NOMO-1 (cell line): ENCODE results near the gene PAM16.

Experiments used
- DNase-seq, 2 experiments: peaks; one replicate each; lab custom pipeline; 2025; ENCODE audit not compliant: unreplicated experiment in 2 of 2; lab: John Stamatoyannopoulos, UW

Gene PAM16

DNA sequence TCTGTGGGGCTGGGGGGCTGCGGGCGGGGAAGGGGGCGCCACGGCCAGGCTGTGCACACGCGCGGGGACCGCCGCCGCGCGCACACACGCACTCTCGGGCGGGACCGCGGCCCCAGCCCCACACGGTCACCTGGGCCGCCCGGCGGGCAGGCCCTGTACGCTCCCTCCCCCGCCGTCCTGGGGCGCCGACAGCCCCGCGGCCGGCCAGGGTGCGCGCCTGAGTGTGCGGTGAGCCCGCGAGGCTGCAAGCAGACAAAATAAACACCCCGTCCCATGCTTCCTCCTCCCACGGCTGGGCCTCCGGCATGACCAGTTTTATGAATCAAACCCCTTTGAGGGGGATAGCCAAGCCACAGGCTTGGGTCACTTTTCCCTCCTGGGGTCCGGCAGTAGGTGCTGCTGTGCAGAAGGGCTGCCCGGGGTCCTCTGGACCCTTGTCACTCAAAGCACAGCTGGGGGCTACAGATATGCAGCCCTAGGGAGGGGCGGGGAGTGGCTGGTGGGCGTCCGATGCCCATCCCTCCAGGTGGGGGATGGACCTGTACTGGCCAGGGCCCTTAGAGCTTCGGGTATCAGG lies 21.0 kb upstream of the PAM16 start:
- DNase-seq, result no peak

DNA sequence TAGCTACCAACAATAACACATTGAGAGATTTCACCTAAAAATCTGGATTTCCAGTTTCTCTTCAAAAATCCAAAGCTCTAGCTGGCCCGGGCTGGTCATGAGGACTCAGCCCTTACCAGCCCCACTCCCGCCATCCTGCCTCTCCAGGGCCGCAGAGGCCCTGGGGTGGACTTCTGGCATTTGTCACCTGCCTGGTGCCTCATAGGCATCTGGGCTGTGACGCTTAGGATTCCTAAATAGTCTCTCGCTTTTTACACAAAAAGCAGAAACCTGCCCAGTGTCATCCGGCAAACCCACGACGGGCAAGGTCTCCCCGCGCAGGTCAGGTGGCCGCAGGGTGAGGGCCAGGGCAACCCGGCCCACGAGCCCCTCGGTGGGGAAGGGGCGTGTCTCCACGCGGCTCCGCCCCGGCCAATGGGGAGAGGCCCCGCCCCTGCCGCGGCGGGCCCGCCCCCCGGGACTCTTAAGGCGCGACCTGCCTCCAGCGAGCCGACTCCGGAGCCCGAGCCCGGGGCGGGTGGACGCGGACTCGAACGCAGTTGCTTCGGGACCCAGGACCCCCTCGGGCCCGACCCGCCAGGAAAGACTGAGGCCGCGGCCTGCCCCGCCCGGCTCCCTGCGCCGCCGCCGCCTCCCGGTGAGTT lies 20.4 kb upstream of the PAM16 start, which contains the start of gene VASN:
VASN (plus strand) TSS at position 492 of the 644 bp plus-strand sequence. CDS start 9,030 bp downstream, outside the sequence.
- DNase-seq, result no peak

DNA sequence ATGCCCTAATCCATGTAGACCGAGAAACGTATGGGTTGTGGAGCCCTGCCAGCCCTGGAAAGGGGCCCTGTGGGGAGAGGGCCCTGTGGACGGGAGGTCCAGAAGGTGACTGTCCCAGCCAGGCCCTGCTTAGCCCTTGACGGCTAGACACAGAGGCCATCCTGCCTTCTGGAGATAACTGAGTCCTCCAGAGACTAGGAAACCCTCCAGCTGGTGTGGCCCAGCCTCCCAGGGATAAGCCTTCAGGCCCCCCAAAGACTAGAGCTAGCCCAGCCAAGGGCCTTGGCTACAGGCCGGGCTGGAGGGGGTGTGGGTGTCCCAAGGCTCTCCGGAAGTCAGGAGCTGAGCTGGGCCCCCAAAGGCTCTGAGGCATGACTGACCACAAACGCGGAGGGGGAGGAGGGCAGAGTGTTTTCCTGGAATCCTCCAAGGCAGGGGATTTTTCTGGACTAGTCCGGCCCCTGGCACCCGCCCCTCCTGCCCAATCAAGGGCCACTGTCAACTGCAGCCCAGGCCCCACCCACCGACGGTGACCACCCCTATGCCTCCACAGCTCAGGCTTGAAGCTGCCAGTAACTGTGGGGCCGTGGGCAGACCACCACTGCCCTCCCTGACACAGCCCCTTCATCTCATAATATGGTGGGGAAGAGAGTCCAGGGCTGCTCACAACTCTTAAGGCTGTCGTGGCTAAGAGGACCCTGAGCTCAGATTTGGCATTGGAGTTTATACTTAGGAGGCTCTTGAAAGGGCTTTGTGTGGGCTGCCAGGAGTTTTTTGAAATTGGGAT lies 19.6 kb upstream of the PAM16 start:
- no peak for DNase-seq

DNA sequence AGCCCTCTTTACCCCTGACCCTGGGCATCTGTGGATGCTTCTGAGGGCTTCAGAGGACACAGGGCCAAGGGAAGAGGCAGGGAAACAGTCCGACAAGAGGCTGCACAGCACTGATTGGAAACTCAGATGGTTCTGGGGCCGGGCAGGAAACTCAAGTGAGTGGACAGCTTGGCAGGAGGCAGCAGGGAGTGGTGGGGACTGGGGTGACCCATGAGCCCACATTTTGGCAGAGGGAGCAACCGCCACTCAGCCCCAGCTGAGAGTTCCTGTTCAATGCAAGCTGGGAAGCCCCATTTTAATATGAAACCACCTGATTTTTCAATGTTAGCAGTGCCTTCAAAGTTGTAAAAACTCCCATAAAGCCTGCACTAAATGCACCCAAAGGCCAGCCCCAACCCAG lies 19.0 kb upstream of the PAM16 start:
- no peak for DNase-seq

DNA sequence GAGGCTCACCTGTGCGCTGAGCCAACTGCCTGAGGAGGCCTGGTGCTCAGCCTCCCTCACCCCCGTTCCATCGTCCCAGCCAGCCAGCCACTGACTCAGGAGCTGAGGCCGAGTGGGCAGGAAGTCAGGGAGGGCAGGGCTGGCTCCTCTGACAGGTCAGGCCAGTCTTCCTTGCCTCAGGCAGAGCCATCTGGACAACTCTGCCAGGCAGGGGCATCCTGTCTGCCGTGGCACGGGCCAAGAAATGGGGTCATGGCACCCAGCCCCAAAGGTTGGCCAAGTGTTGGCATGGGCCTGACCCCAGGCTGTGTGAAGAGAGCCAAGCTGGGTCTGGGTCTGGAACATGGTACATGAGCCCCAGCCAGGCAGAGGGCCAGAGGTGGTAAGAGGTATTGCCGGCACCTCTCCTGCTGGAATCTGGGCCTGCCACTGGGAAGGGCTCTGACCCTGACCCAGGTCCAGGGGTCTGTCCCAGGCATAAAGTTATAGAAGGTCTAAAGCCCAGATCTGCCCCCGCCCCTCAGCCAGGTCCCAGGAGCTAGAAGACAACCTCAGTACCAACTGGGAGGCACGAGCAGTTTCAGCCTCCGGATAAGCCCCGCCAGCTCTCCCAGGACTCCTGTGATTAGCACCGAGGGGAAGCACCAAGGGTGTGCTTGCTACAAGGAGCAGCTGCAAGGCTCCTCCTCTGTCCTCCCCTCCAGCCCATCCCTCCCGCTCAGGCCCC lies 18.0 kb upstream of the PAM16 start:
- DNase-seq, result no peak

DNA sequence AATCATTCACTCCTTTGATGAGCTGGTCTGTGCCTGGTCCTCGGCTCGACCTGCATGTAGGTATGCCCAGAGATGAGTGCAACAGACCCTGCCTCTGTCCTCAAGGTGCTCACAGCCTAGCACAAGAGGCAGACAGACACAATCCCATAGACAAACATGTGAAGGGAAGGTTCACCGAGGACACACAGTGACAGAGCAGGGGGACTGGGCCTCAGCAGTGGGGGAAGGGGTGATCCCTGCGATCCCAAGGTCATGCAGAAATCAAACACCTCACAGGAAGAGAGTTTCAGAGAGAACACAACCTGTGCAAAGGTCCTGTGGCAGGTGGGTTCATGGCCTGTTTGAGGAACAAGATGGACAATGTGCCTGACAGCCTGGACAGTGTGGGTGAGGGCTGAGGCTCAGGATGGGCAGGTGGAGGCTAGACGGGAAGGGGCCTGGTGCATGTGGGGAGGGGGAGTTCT lies 16.3 kb upstream of the PAM16 start:
- no peak for DNase-seq

DNA sequence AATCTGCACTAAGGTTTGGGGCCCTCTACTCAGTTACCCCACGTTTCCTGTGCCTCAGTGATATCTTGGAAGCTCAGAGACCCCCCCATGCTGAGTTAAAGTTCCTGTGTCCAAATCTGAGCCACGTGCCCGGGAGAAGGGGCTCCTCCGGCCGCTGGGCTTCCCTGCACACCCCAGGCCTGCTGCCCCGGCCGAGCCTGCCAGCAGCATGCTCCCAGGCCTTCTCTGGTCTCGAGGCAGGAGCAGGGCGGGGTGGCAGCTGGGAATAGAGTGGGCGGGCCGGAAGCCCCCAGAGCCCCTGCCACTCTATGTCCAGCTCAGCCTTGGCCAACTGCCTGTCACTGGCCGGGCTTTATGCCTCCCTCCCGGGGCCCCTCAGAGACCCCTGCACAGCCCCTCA lies 14.9 kb upstream of the PAM16 start:
- DNase-seq, result no peak

DNA sequence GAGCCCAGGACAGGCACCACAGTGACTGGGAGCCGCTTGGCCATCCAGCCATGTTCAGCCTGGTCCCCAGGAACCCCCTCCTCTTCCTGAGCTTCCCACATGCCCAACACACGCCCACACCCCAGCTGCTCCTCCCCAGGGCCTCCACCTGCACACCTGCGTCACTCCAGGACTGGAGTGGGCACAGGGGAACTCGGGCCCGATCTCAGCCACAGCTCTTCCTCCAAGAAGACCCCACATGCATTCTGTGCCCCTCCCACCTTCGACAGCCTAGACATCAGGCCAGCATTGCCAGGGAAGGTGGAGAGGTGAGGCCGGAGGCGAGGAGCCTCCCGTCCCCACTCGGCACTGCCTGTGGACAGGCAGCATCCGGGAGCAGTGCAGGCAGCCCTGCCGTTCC lies 14.5 kb upstream of the PAM16 start:
- no peak for DNase-seq

DNA sequence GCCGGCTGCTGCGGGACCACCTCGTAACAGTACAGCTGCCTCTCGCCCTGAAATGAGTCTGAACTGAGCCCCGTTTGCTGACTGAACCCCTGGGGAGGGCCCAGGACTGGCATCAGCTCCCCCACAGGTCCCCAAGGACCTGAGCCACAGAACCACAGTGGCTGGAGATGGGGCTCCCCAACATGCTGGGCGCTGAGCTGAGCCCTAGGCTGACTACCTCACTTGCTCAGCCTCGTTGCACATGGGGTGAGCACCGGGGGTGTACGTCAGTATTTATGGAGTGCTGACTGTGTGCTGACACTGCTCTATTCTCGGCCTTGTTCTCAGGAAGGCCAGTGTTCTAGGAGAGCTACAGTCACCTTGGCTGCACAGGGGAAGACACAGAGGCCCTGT lies 13.9 kb upstream of the PAM16 start:
- DNase-seq, result no peak

DNA sequence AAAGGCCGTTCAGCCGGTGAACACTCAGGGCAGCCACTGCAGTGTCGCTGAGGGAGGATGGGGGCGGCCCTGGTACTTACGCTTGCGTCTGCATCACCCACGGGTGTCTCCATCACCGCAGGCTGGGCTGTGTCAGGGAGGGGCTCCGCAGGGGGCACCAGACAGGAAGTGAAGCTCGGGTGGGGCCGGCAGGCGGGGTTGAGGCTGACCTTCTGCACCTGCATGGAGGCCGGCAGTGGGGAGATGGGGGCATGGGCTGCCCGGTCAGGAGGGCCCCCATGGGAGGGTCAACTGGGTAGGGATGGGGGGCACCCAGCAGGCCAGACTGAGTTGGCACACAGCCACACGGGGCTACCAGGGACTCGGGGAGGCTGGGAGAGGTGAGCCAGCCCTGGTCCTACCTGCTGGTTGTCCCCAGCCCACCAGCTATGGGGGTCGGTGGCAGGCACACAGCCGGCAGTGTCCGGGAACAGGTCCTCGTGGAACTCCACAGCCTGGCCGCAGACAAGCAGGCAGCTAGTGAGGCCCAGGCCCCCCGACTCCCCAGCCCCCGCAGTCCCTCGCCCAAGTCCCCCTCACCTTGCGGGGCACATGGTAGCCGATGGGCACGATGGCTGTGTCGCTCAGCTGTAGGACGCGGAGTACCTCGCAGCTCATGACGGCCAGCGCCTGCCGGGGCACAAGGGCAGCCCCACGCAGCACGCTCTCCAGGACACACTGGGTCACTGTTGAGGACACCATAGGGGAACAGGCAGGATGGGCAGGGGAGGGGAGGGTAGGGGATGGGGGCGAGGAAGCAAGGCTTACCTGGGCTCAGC lies 13.3 kb upstream of the PAM16 start:
- DNase-seq, result no peak

DNA sequence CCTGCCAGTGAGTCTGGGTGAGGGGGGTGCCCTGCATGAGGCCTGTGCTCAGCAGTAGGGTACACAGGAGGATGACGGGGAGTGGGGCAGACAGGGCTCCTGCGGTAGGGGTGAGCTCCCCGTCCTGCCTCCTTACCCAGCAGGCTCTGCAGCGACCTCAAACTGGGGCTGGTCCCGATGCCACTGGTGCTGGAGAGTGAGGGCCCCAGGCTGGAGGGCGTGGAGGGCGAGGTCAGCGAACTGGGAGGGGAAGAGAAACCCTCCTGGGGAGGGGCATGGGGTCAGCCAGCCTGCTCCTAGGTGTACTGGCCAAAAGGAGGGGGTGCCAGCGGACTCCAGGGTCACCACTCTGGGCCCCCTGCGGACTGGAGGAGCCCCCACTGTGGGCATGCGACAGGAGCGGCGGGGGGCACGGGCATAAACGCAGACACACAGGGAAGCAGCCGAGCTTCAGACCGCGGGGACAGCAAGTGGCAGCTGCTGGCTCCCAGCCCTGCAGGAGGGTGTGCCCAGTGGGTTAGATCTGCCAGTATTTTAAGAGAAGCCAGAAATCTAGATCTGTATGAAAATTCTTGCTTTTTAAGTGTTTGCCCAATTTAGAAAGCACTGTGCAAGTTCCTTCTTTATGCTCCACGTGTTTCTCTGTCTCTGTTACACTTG lies 11.5 kb upstream of the PAM16 start:
- DNase-seq, result no peak

DNA sequence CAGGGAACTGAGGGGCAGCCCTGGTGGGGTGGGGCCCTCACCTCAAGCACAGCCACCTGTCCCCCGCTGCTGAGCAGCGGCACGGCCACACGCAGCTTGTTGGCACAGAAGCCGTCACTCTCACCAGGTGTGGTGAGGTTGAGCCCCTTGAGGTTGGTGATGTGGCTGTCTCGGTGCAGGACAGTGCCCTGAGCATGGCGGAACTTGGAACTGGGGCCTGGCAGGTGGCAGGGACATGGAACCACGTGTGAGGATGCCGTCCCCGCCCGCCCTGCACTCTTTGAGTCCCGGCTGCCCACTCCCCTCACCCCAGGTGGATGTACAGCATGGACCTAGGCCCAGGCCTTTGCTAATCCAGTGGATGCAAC lies 10.8 kb upstream of the PAM16 start:
- DNase-seq, result no peak

DNA sequence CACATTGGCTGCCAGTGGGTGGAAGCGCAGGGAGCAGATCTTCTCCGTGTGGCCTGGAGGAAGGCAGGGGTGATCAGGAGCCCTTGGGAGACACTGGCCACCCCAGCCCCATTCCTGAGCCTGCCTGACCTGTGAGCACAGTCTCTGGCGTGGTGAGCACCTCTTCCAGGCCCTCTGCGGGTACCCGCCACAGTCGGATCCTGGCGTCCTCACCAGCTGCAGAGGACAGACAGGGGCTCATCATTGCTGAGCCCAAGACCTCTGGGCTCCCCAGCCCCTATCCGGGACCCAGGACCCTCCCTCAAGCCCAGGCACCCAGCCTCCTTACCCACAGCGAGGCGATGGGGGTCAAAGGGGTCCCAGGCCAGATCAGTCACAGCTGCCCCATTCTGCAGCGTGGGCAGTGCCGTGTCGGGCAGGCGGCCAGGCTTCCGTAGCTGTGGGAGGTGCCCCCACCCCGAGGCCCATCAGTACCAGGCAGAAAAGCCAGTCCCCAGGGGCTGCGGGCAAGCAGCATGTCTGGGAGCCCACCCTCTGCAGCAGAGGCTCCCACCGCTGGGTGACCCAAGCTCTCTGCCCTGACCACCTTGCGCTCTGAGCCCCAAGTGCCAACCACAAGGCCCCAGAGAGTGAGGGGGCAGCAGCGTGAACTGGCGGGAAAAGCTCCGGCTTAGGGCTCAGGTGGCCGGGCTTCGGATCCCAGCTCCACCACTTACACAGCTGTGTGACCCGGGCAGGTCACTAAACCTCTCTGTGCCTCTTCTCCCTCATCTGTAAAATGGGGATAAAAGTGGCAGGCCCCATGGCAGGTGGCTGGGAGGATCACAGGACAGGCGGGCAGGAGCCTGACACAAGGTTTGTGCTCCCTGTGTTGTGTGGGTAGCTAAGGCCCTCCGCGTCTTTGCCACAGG lies 10.2 kb upstream of the PAM16 start:
- DNase-seq, result no peak

DNA sequence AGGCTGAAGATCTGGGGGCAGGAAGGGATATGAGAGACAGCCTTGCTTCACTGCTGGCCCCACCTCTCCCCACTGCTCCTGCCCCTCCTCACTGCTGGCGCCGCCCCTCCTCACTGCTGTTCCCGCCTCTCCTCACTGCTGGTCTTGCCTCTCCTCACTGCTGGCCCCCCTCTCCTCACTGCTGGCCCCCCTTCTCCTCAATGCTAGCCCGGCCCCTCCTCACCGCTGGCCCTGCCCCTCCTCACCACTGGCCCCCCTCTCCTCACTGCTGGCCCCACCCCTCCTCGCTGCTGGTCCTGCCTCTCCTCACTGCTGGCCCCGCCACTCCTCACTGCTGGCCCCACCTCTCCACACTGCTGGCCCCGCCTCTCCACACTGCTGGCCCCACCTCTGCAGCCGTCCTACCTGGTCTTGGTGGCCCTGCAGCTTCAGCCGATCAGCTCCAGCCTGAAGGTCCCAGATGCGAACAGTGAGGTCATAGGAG lies 9.5 kb upstream of the PAM16 start:
- no peak for DNase-seq

DNA sequence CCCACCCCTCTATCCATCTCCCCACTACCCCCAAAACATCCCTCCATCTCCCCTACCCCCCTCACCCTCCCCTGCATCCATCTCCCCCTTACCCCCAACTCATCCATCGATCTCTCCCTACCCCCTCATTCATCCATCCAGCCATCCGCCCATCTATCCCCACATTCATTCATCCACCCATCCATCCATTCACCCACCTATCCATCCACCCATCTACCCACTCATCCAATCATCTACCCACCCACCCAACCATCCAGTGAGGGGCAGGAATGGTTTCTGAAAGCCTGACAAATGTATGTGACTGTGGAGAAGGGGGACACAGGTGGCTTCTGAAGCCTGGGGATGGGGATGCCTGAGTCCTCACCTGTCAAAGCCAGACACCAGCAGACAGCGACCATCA lies 8.8 kb upstream of the PAM16 start:
- no peak for DNase-seq

DNA sequence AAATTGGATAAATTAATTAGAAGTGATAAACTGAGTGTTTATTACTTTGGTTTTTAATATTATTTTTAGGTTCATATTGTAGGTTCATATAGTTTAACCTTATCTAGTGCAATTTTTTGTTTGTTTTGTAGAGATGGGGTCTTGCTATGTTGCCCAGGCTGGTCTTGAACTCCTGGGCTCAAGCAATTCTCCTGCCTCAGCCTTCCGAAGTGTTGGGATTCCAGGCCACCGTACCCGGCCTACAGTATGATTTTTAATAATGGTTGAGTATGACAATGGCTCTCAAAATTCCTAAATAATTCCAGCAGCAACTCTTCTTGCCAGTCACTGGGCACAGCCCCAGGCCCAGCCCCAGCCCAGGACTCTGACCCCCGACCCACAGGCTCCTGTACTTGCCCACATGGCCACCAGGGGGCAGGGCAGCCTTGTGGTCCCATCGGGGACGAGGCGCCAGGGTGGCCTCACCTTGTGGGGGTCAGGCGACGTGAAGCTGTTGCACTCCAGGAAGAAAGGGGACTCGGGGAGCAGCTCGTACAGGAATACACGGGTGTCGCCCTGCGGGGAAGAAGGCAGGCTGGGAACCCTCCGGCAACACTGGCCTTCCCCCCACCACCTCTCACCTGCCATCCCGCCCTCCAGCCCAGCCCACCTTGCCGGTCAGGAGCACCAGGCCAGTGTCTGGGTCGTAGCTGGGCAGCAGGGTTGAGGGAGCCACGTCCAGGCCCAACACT lies 7.9 kb upstream of the PAM16 start:
- DNase-seq, result no peak

DNA sequence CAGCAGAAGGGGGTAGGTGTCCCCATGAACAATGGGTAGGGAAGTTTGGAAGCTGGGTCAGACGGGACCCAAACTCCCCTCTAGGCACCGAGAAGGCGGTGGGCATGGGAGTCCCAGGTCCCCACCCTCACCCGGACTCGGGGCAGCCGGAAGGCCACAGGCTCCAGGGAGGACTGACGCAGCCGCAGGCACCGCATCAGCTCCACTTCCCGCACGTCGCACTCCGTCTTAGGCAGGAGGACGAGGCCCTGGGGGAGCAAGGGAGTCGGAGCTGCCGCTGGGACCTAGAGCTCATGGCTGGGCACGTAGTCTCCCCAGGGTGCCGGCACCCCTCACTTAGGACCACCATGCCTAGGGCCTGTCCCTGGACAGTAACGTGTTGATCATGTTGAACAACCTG lies 7.1 kb upstream of the PAM16 start:
- DNase-seq, result no peak

DNA sequence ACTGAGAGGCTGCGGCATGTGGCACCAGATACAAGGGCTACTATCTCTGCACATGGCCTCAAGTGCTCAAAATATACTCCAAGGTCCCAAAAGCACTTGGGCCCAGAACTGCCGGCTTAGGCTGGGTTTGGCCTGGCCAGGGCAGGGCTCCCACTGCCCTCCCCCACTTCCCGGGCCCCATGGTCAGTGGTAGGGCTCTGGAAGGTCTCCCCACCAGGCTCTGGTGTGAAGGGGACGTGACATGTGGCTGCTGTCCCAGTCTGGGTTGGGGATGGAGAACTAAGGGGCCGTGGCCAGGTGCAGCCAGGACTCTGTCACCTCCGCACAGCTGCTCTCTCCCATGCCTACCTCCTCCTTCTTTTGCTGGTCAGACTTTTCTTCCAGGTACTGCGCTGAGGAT lies 5.7 kb upstream of the PAM16 start:
- no peak for DNase-seq
